ENCODE measurements around the gene DIAPH2. TPM values are rescaled to one million over a fixed set of nuclear protein-coding genes. Genes with fewer than 3 reads are reported as not detected.

Gene DIAPH2
- total and polyA plus RNA-seq, 2 donors (not counting 1 experiment from before 2014, with no cell fraction given) = 16.8 to 18.5 TPM

DNA sequence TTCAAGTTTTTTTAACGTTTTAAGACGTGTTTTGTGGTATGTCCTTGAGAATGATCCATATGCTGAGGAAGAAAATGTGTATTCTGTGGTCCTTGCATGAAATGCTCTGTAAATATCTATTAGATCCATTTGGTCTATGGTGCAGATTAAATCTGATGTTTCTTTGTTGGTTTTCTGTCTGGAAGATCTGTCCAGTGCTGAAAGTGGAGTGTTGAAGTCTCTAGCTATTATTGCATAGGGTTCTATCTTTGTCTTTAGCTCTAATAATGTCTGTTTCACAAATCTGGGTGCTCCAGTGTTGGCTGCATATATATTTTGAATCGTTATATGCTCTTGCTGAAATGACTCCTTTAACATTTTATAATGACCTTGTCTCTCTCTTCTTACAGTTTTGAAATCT is 321.5 kb downstream of the DIAPH2 start:
- H3K4me2 ChIP-seq (ENCODE audit: extremely low read depth, insufficient read depth, low read length) = no peak overlapping the region
- no peaks in the 10 kb centered on the region for H3K36me3 ChIP-seq (ENCODE audit: control insufficient read depth, insufficient read depth, low read length)
- H3K79me2 ChIP-seq (ENCODE audit: control insufficient read depth, insufficient read depth, low read length) = no peaks in the 10 kb centered on the region
- H3K9me3 ChIP-seq (ENCODE audit: control insufficient read depth, insufficient read depth, low read depth, low read length) = no peaks in the 10 kb centered on the region
- no peaks in the 10 kb centered on the region for H4K20me1 ChIP-seq (ENCODE audit: control insufficient read depth, extremely low read depth, insufficient read depth, low read length)
- no peak overlapping the region for H3K4me3 ChIP-seq (replicated peaks in 1 of 4; ENCODE audit: control extremely low read depth in 1 of 4, insufficient read depth in 1 of 4, low read depth in 3 of 4, low read length in 4 of 4)
- H2AFZ ChIP-seq (ENCODE audit: low read length) = no peak overlapping the region
- no peak for TF ChIP-seq CTCF (conservative IDR thresholded peaks at IDR 0.05 in 1 of 2, IDR thresholded peaks at IDR 0.05 in 1 of 2; ENCODE audit: low read depth in 1 of 2, low read length in 2 of 2)
- no peak for TF ChIP-seq EZH2 (IDR thresholded peaks at IDR 0.05; ENCODE audit: low read length, missing control alignments)
- no peaks in the 10 kb centered on the region for H3K27me3 ChIP-seq (ENCODE audit: control insufficient read depth, insufficient read depth, low read length)
- DNase-seq (ENCODE audit: low read depth in 2 of 2) = no peak
- H3K4me1 ChIP-seq (ENCODE audit: control insufficient read depth, extremely low read depth, insufficient read depth, low read length) = no peaks in the 10 kb centered on the region
- no peak overlapping the region for H3K9ac ChIP-seq (ENCODE audit: insufficient read depth, low read length)
- H3K27ac ChIP-seq (ENCODE audit: insufficient read depth, low read length) = no peak overlapping the region

GRCh38 chrX:97009391-97009790 is 324.7 kb downstream of the DIAPH2 start:
- Histone ChIP-seq H3K79me2 (ENCODE audit: control insufficient read depth, insufficient read depth, low read length) (no peaks in the 10 kb centered on the region), H4K20me1 (ENCODE audit: control insufficient read depth, extremely low read depth, insufficient read depth, low read length) (no peaks in the 10 kb centered on the region), H2AFZ (ENCODE audit: low read length) (no peak overlapping the region), H3K4me3 (replicated peaks in 1 of 4; ENCODE audit: control extremely low read depth in 1 of 4, insufficient read depth in 1 of 4, low read depth in 3 of 4, low read length in 4 of 4) (no peak overlapping the region), H3K36me3 (ENCODE audit: control insufficient read depth, insufficient read depth, low read length) (no peaks in the 10 kb centered on the region), H3K9ac (ENCODE audit: insufficient read depth, low read length) (no peak overlapping the region), H3K4me2 (ENCODE audit: extremely low read depth, insufficient read depth, low read length) (no peak overlapping the region), H3K27ac (ENCODE audit: insufficient read depth, low read length) (no peak overlapping the region), H3K27me3 (ENCODE audit: control insufficient read depth, insufficient read depth, low read length) (no peaks in the 10 kb centered on the region), H3K9me3 (ENCODE audit: control insufficient read depth, insufficient read depth, low read depth, low read length) (no peaks in the 10 kb centered on the region), H3K4me1 (ENCODE audit: control insufficient read depth, extremely low read depth, insufficient read depth, low read length) (no peaks in the 10 kb centered on the region)
- TF ChIP-seq EZH2 (IDR thresholded peaks at IDR 0.05; ENCODE audit: low read length, missing control alignments) (no peak), CTCF (conservative IDR thresholded peaks at IDR 0.05 in 1 of 2, IDR thresholded peaks at IDR 0.05 in 1 of 2; ENCODE audit: low read depth in 1 of 2, low read length in 2 of 2) (no peak)
- no peak for DNase-seq (ENCODE audit: low read depth in 2 of 2)

DNA sequence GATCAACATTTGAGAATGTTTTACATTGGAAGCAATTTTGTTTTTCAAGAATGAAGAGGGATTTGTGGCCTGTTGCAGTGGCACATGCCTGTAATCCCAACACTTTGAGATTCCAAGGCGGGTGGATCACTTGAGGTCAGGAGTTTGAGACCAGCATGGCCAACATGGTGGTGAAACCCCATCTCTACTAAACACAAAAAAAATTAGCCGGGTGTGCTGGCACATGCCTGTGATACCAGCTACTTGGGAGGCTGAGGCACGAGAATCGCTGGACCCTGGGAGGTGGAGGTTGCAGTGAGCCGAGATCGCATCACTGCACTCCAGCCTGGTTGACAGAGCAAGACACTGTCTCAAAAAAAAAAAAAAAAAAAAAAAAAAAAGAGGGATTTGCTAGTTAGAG is 326.9 kb downstream of the DIAPH2 start:
- DNase-seq (ENCODE audit: low read depth in 2 of 2) = no peak
- Histone ChIP-seq H3K79me2 (ENCODE audit: control insufficient read depth, insufficient read depth, low read length) (no peaks in the 10 kb centered on the region), H3K4me3 (replicated peaks in 1 of 4; ENCODE audit: control extremely low read depth in 1 of 4, insufficient read depth in 1 of 4, low read depth in 3 of 4, low read length in 4 of 4) (no peak overlapping the region), H2AFZ (ENCODE audit: low read length) (no peak overlapping the region), H3K9ac (ENCODE audit: insufficient read depth, low read length) (no peak overlapping the region), H3K4me1 (ENCODE audit: control insufficient read depth, extremely low read depth, insufficient read depth, low read length) (no peaks in the 10 kb centered on the region), H3K27me3 (ENCODE audit: control insufficient read depth, insufficient read depth, low read length) (no peaks in the 10 kb centered on the region), H3K4me2 (ENCODE audit: extremely low read depth, insufficient read depth, low read length) (no peak overlapping the region), H3K9me3 (ENCODE audit: control insufficient read depth, insufficient read depth, low read depth, low read length) (no peaks in the 10 kb centered on the region), H3K36me3 (ENCODE audit: control insufficient read depth, insufficient read depth, low read length) (no peaks in the 10 kb centered on the region), H4K20me1 (ENCODE audit: control insufficient read depth, extremely low read depth, insufficient read depth, low read length) (no peaks in the 10 kb centered on the region), H3K27ac (ENCODE audit: insufficient read depth, low read length) (no peak overlapping the region)
- TF ChIP-seq CTCF (conservative IDR thresholded peaks at IDR 0.05 in 1 of 2, IDR thresholded peaks at IDR 0.05 in 1 of 2; ENCODE audit: low read depth in 1 of 2, low read length in 2 of 2) (no peak), EZH2 (IDR thresholded peaks at IDR 0.05; ENCODE audit: low read length, missing control alignments) (no peak)

Measured in fibroblast of lung (primary cell).